Measurements from ENCODE around the gene FOXP1.

FOXP1 gene

DNA sequence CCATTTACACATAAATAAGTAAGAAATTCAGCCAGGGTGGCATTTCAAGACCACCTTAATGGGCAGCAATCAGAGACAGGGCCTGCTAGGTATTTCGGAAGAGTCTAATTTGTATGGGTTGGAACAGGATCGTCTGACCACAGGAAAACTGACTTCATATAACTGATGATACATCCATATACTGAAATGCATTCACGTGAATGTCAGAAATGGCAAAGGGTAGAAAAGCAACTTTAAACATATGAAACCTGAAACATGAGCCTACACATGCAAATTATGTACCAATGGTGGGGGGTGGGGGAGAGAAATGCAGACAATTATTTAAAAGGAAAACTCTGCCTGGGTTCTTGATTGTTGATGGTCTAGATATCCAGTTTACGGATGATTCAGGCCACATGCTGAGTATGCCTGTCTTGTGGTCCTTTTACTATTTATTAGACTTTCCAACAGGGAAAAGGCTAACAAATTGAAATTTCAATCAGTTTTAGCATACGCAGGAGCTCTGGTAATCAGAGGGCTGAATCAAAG lies 582.2 kb downstream of the FOXP1 start:
- no peak for DNase-seq (ENCODE audit: low read depth, low spot score)
- no peak overlapping the region for H3K4me3 ChIP-seq (ENCODE audit: low read length)

DNA sequence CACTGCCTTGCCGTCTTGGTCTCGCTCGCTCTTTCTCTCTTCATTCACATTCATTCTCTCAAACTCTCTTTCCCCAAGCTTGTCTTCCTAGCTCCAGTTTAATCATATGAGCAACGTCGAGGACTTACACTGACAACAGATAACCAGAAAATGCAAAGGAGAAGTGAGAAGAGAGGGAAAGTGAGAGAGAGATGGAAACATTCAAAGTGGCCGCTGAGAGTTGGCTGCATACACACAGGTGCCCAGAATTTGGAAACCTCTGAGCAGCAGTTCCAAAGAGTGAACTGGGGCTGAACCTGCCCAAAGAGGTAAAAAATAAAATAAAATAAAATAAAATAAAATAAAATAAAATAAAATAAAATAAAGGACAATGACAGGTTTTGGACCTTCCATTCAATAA lies 583.0 kb downstream of the FOXP1 start:
- no peak overlapping the region for H3K4me3 ChIP-seq (ENCODE audit: low read length)

GRCh38 chr3:70999730-71000129 lies 583.8 kb downstream of the FOXP1 start:
- no peak for DNase-seq (ENCODE audit: low read depth, low spot score)
- H3K4me3 ChIP-seq (ENCODE audit: low read length), result no peak overlapping the region

More for the DNA sequence above, 583.0 kb downstream of the FOXP1 start:
- DNase-seq (ENCODE audit: low read depth, low spot score), result no peak

GRCh38 chr3:70996082-70996481 lies 587.4 kb downstream of the FOXP1 start:
- DNase-seq (ENCODE audit: low read depth, low spot score), result no peak
- H3K4me3 ChIP-seq (ENCODE audit: low read length), result no peak overlapping the region

GRCh38 chr3:70994644-70995043 lies 588.9 kb downstream of the FOXP1 start:
- no peak overlapping the region for H3K4me3 ChIP-seq (ENCODE audit: low read length)
- DNase-seq (ENCODE audit: low read depth, low spot score), result no peak

- H3K4me3 ChIP-seq (ENCODE audit: low read length), result no peak overlapping the region
- DNase-seq (ENCODE audit: low read depth, low spot score), result no peak
Measured at GRCh38 chr3:70992562-70993204, 590.8 kb downstream of the FOXP1 start.

- H3K4me3 ChIP-seq (ENCODE audit: low read length), result no peak overlapping the region
- no peak for DNase-seq (ENCODE audit: low read depth, low spot score)
Measured at GRCh38 chr3:70992131-70992530, 591.4 kb downstream of the FOXP1 start.

GRCh38 chr3:70990723-70991122 lies 592.8 kb downstream of the FOXP1 start:
- H3K4me3 ChIP-seq (ENCODE audit: low read length), result no peak overlapping the region
- peak; percentile 12 for DNase-seq (ENCODE audit: low read depth, low spot score)

GRCh38 chr3:70990185-70990584 lies 593.3 kb downstream of the FOXP1 start:
- DNase-seq (ENCODE audit: low read depth, low spot score), result peak; percentile 49
- H3K4me3 ChIP-seq (ENCODE audit: low read length), result no peak overlapping the region

- no peak overlapping the region for H3K4me3 ChIP-seq (ENCODE audit: low read length)
- peak; percentile 12 for DNase-seq (ENCODE audit: low read depth, low spot score)
Measured at GRCh38 chr3:70989174-70989573, 594.4 kb downstream of the FOXP1 start.

DNA sequence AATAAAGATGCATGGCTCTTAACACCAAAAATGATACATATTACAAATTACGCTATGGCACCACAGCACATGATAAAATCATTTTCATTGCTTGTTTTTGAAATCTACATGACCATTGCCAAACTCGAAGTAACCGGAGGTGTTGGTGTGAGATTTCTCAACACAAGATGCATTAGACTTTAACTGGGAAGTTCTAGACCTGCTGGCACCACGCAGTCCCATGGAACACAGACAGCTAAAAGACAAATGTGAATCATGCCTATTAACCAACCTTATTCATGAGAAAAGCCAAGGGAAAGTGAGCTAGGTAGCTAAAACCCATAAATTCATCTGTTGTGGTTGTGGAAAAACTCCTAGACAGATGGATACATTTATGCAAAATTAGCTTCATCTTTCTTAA lies 595.4 kb downstream of the FOXP1 start:
- H3K4me3 ChIP-seq (ENCODE audit: low read length), result no peak overlapping the region

GRCh38 chr3:70985572-70985971 lies 598.0 kb downstream of the FOXP1 start:
- DNase-seq (ENCODE audit: low read depth, low spot score), result no peak
- no peak overlapping the region for H3K4me3 ChIP-seq (ENCODE audit: low read length)

More for the DNA sequence above, 595.4 kb downstream of the FOXP1 start:
- DNase-seq (ENCODE audit: low read depth, low spot score), result no peak

DNA sequence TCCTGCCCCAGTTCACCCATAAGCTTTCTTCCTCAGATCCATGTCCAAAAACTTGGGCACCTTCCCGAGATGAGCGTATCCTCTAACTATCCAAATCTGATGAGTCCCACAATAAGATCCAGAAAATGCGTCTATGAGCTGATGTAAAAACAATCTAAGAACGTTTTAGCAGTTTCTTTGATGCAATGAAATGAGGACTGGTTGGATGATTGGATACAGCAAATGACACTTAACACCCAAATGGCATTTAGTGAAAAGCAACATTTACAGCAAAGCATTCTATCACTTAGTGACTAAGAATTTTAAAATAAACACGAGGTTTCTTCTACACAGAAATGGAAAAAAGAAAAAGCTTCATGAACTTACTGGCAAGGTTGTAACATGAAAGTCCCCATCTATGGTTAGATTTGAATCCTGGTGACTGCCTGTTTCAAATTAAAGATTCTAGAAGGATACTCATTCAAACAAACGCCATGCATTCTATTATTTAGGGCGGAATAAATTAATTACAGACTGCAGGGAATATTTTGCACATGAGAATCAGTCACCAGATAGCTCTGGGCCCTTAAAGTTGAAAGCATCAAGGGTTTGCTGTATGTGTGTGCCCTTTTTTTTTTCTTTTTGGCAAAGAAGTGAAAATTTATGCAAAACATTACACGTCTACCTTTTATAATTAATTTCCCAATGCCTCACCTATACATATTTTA lies 598.6 kb downstream of the FOXP1 start:
- DNase-seq (ENCODE audit: low read depth, low spot score), result no peak
- H3K4me3 ChIP-seq (ENCODE audit: low read length), result no peak overlapping the region

GRCh38 chr3:70982700-70983140 lies 600.8 kb downstream of the FOXP1 start:
- no peak for DNase-seq (ENCODE audit: low read depth, low spot score)
- no peak overlapping the region for H3K4me3 ChIP-seq (ENCODE audit: low read length)

DNA sequence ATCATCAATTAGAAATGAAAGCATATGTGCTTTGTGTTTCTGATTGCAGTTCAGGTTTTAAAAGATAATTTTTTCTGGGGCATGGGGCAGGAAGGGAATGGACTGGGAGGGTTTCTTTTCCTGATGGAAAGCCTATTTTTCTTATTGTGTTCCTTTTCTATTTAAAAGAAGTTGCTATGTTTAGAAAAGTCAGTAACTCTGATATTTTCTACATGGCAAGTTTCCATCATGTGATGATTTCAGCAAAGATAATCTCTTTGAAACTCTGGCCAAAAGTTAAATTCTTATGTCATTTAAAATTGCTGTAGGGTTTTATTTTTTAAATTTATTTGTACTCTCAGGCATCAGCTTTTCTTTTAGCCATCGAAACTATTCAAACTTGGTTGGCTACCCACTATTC lies 601.2 kb downstream of the FOXP1 start:
- H3K4me3 ChIP-seq (ENCODE audit: low read length), result no peak overlapping the region
- no peak for DNase-seq (ENCODE audit: low read depth, low spot score)

- no peak overlapping the region for H3K4me3 ChIP-seq (ENCODE audit: low read length)
- DNase-seq (ENCODE audit: low read depth, low spot score), result no peak
Measured at GRCh38 chr3:70981231-70981880, 602.2 kb downstream of the FOXP1 start.

GRCh38 chr3:70980646-70981170 lies 602.8 kb downstream of the FOXP1 start:
- H3K4me3 ChIP-seq (ENCODE audit: low read length), result no peak overlapping the region
- peak; percentile 46 for DNase-seq (ENCODE audit: low read depth, low spot score)

DNA sequence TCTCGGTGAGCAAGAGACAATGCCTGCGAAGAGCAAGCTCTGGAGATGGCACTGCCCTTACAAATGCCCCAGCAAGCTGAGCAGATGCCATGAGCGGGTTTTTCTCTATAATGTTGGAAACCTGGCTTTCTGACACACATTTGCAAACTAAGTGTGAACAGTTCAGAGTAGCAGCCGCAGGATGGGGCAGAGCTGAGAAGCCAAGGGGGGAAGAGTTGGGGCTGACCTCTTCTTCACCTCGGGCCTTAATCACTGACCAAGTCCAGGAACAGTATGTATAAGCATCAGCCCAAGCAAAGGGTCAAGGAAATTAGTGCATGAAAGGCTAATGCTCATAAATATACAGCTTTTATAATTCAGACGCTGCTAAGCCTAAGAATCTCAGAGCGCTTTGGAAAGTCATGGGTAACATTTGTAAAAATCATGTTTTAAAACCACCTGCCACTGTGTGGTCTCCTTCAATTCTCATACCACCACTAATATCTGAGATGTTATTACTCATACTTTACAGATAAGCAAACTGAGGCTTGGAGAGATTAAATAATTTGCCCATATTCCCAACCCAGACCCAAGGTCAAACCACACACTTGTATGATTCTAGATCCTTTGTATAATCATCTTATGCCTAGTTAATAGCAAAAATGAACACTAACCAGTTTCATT lies 603.4 kb downstream of the FOXP1 start:
- no peak for DNase-seq (ENCODE audit: low read depth, low spot score)

GRCh38 chr3:70977712-70978111 lies 605.8 kb downstream of the FOXP1 start:
- no peak overlapping the region for H3K4me3 ChIP-seq (ENCODE audit: low read length)

More for the DNA sequence above, 603.4 kb downstream of the FOXP1 start:
- H3K4me3 ChIP-seq (ENCODE audit: low read length), result no peak overlapping the region

More at GRCh38 chr3:70977712-70978111, 605.8 kb downstream of the FOXP1 start:
- no peak for DNase-seq (ENCODE audit: low read depth, low spot score)

Data from Jurkat, Clone E6-1 (cell line).